GM12875 (cell line): ENCODE data around the gene GSG1.

Experiments
- H3K4me3 ChIP-seq: one replicate; pipeline ENCODE4 v1.5.1; 2011; ENCODE audit warnings: low read depth, low read length, control low read depth
- CTCF ChIP-seq: IDR thresholded peaks from 2 replicates; pipeline ENCODE4 v1.5.1; 2011; ENCODE audit warnings: low read depth, mild to moderate bottlenecking, control low read depth, inconsistent platforms, low read length, moderate library complexity, borderline replicate concordance; ENCODE audit not compliant: insufficient read depth

Gene GSG1

DNA sequence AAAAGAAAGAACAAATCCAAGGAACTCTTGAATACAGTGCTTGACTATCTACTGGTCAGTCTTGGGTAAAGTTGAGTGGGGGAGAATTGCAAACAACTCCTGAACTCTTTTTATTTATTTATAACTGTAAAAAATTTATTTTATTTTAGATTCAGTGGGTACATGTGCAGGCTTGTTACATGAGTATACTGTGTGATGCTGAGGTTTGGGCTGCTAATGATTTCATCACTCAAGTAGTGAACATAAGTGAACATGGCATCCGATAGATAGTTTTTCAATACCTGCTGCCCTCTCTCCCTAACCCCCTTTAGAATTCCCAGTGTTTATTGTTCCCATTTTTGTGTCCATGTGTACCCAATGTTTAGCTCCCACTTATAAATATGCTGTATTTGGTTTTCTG, 3.2 kb upstream of the GSG1 start:
- TF ChIP-seq CTCF = no peak
- no peak overlapping the region for H3K4me3 ChIP-seq

DNA sequence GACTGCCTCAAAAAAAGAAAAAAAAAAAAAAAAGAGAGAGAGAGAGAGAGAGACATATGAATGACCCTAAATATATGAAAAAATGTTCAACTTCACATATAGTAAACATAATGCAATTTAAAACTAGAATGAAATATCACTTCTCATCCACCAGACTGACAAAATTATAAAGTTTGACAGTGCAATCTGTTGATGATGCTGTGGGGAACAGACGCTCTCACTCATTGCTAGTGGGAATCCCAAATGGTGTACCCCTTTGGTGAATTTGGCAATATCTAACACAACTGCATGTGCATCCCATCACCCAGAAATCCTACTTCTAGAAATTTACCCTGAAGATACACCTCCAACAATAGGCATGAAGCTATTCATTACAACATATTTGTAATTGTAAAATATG, 2.3 kb upstream of the GSG1 start:
- TF ChIP-seq CTCF = no peak

GRCh38 chr12:13104409-13104808, 942 bp upstream of the GSG1 start:
- TF ChIP-seq CTCF = no peak
- H3K4me3 ChIP-seq = no peak overlapping the region

More for the DNA sequence above, 2.3 kb upstream of the GSG1 start:
- H3K4me3 ChIP-seq = no peak overlapping the region

GRCh38 chr12:13102461-13103195, 839 bp downstream of the GSG1 start:
- no peak overlapping the region for H3K4me3 ChIP-seq
- TF ChIP-seq CTCF = no peak

GRCh38 chr12:13101821-13102375, 1.6 kb downstream of the GSG1 start:
- TF ChIP-seq CTCF = no peak
- no peak overlapping the region for H3K4me3 ChIP-seq

GRCh38 chr12:13100882-13101769, 2.3 kb downstream of the GSG1 start:
- no peak for TF ChIP-seq CTCF

More at GRCh38 chr12:13100882-13101769, 2.3 kb downstream of the GSG1 start:
- peak overlapping the region; percentile 53 for H3K4me3 ChIP-seq
